Measurements from ENCODE around the gene SLC25A41. TPM values are rescaled to one million over a fixed set of nuclear protein-coding genes. Genes with fewer than 3 reads are reported as not detected.

The SLC25A41 gene
- total and polyA plus RNA-seq, 2 of the 13 experiments (the other 11 are each of a cell fraction or from before 2014, with no cell fraction given) = 0.33 to 0.95 TPM

GRCh38 chr19:6460099-6460884 is 26.7 kb upstream of the SLC25A41 start (continued):
- no peak for TF ChIP-seq ZNF280D (CRISPR knock-in tag; IDR thresholded peaks at IDR 0.05)
- TF ChIP-seq ZNF138 (CRISPR knock-in tag; IDR thresholded peaks at IDR 0.05; ENCODE audit: low read depth) = no peak
- 0 out of 4 replicates have a peak, but pooled peaks of 1 of the 2 experiments have one; percentile 52 for TF ChIP-seq KLF16 (CRISPR knock-in tag; IDR thresholded peaks at IDR 0.05)
- TF ChIP-seq JUN (CRISPR knock-in tag; IDR thresholded peaks at IDR 0.05) = 0 out of 2 replicates have a peak, but pooled peaks have one; percentile 34
- TF ChIP-seq ZMYM3 (CRISPR knock-in tag; IDR thresholded peaks at IDR 0.05) = peak; percentile 74
- TF ChIP-seq ZSCAN9 (CRISPR knock-in tag; IDR thresholded peaks at IDR 0.05; ENCODE audit: borderline replicate concordance) = peak; percentile 60; the same call in 1 of the 2 replicates
- peak; percentile 49; the same call in 1 of the 2 replicates for TF ChIP-seq NCOA1 (CRISPR knock-in tag; IDR thresholded peaks at IDR 0.05)
- TF ChIP-seq HNF1B (CRISPR knock-in tag; IDR thresholded peaks at IDR 0.05) = peak; percentile 81
- peak; percentile 43; the same call in 1 of the 2 replicates for TF ChIP-seq NR2C2 (CRISPR knock-in tag; IDR thresholded peaks at IDR 0.05; ENCODE audit: borderline replicate concordance)
- TF ChIP-seq ZNF614 (CRISPR knock-in tag; IDR thresholded peaks at IDR 0.05; ENCODE audit: borderline replicate concordance) = 0 out of 2 replicates have a peak, but pooled peaks have one; percentile 23
- TF ChIP-seq THAP7 (CRISPR knock-in tag; IDR thresholded peaks at IDR 0.05) = 0 out of 2 replicates have a peak, but pooled peaks have one; percentile 58
- TF ChIP-seq HNF1A (IDR thresholded peaks at IDR 0.05; ENCODE audit: low read depth) = no peak
- peak; percentile 61; the same call in 1 of the 2 replicates for TF ChIP-seq HNF1A (CRISPR knock-in tag; IDR thresholded peaks at IDR 0.05; ENCODE audit: borderline replicate concordance)
- peak; percentile 86 for TF ChIP-seq NFYC (CRISPR knock-in tag; IDR thresholded peaks at IDR 0.05)
- no peak for TF ChIP-seq ZNF891 (CRISPR knock-in tag; IDR thresholded peaks at IDR 0.05)
- no peak for TF ChIP-seq LCORL (IDR thresholded peaks at IDR 0.05)
- peak; percentile 20; the same call in 1 of the 2 replicates for TF ChIP-seq LCORL (CRISPR knock-in tag; IDR thresholded peaks at IDR 0.05)

All from HepG2 (cell line).